HEK293T (cell line): Measurements from ENCODE around the gene PPA1.

ENCODE experiments used
- CTCF ChIA-PET: fragments of 350-600 bp; formaldehyde crosslinking; extraction: SDS; loops from one replicate; lab custom pipeline; 2021; ENCODE audit warnings: antibody characterized with exemption, inconsistent platforms; lab: Yijun Ruan, JAX
- POLR2A ChIA-PET: fragments of 350-600 bp; formaldehyde crosslinking; extraction: SDS; loops from one replicate; lab custom pipeline; 2020; ENCODE audit warnings: antibody characterized with exemption, inconsistent platforms; lab: Yijun Ruan, JAX
- DNase-seq: peaks from one replicate; pipeline ENCODE4 v3.0.0; 2012; ENCODE audit warnings: mixed read lengths; ENCODE audit errors: extremely low spot score
- ARNT ChIP-seq: fragments of 450-650 bp; IDR thresholded peaks from 2 replicates; pipeline ENCODE4 v1.6.1; 2017; ENCODE audit warnings: mild to moderate bottlenecking
- BHLHE40 ChIP-seq: fragments of 450-650 bp; IDR thresholded peaks from 2 replicates; pipeline ENCODE4 v1.6.1; 2016; ENCODE audit warnings: mild to moderate bottlenecking, moderate library complexity, borderline replicate concordance
- CTBP1 ChIP-seq: fragments of 450-650 bp; IDR thresholded peaks from 2 replicates; pipeline ENCODE4 v1.6.1; 2016; ENCODE audit warnings: borderline replicate concordance
- ELF4 ChIP-seq: fragments of 450-650 bp; IDR thresholded peaks from 2 replicates; pipeline ENCODE4 v1.6.1; 2017; ENCODE audit warnings: antibody characterized with exemption
- FOXA1 ChIP-seq: fragments of 450-650 bp; IDR thresholded peaks from 2 replicates; pipeline ENCODE4 v1.6.1; 2016; ENCODE audit warnings: mild to moderate bottlenecking
- FOXK2 ChIP-seq: fragments of 450-650 bp; IDR thresholded peaks from 2 replicates; pipeline ENCODE4 v1.6.1; 2016; ENCODE audit warnings: mild to moderate bottlenecking
- FOXM1 ChIP-seq: fragments of 450-650 bp; IDR thresholded peaks from 2 replicates; pipeline ENCODE4 v1.6.1; 2017; ENCODE audit warnings: mild to moderate bottlenecking, borderline replicate concordance
- HDGF ChIP-seq: fragments of 450-650 bp; IDR thresholded peaks from 2 replicates; pipeline ENCODE4 v1.6.1; 2017; ENCODE audit warnings: antibody characterized with exemption, borderline replicate concordance
- L3MBTL2 ChIP-seq: fragments of 450-650 bp; conservative IDR thresholded peaks from 2 replicates; pipeline ENCODE4 v1.6.1; 2016; ENCODE audit warnings: mild to moderate bottlenecking
- LEF1 ChIP-seq: fragments of 450-650 bp; IDR thresholded peaks from 2 replicates; pipeline ENCODE4 v1.6.1; 2017; ENCODE audit warnings: mild to moderate bottlenecking, borderline replicate concordance
- NFRKB ChIP-seq: fragments of 450-650 bp; IDR thresholded peaks from 2 replicates; pipeline ENCODE4 v1.6.1; 2016; ENCODE audit warnings: mild to moderate bottlenecking, moderate library complexity
- SP1 ChIP-seq: fragments of 450-650 bp; IDR thresholded peaks from 2 replicates; pipeline ENCODE4 v1.6.1; 2017
- SUZ12 ChIP-seq: fragments of 450-650 bp; IDR thresholded peaks from 2 replicates; pipeline ENCODE4 v1.6.1; 2016; ENCODE audit warnings: mild to moderate bottlenecking
- TARDBP ChIP-seq: fragments of 450-650 bp; IDR thresholded peaks from 2 replicates; pipeline ENCODE4 v1.6.1; 2016
- ZNF384 ChIP-seq: fragments of 450-650 bp; IDR thresholded peaks from 2 replicates; pipeline ENCODE4 v1.6.1; 2016
- TF ChIP-seq, protein P1 (sequence below): fragments of 450-650 bp; IDR thresholded peaks from 2 replicates; pipeline ENCODE4 v1.6.1; 2016

PPA1 gene

DNA sequence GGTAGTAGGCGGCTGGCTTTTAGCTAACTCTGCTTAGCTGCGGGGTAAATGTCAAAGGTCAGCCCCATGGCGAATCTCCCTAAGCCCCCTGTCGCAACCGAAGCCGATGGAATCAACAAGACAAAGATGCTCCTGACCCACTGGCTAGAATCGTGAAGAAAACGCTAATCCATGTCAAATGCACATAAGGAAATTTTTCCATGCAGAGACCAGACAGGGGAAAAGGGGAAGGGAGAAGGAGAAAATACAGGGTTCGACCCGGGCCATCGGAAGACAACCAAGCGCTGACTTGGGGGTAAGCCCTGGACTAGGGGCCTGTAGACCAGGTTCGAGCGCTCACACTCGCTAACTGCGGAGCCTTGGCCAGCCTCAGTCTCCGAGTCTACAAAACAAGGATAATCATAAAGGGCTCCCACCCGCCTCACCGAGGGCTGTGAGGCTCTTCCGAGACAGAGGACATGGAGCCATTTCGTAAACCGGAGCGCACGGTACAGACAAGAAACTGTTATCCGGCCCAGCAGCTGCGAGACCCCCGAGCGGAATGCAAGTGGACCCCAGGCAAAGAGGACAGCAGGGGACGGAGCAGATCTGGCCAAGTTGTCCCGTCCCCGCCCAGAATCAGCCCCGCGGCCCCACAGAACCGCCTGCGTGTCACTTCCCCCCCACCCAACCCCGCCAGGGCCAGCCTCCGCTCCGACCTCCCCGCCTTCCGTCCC, 63.4 kb downstream of the PPA1 start:
- ChIA-PET CTCF (interaction anchor here (1.0 to 1.4 kb wide), 2 partner anchors 20 to 23 kb away, joined by 4 to 6 read pairs; partner anchors contain the start of gene TYSND1), POLR2A (interaction anchor here (0.7 to 3.3 kb wide), 12 partner anchors 10 to 310 kb away, joined by 3 to 21 read pairs (median 6); partner anchors contain the start of genes EIF4EBP2 and TYSND1)

DNA sequence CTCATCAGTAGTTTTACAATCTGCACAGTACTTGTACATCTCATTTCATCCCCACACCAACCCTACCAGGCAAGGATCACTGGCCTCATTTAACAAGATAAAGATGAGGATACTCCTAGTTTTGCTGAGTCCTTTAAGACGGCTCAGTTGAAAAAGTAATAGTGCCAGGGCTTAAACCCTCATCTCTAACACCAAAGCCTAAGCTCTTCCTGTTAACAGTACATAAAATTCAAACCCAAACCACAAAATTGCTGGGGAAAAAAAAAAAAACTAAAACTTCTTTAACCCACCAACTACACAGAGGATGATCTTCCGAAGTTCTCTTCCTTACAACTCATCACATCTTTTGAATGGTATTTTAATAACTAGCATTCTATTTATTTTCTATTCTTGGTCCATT, 64.2 kb downstream of the PPA1 start:
- no peak for TF ChIP-seq ARNT
- TF ChIP-seq NFRKB: no peak
- no peak for TF ChIP-seq HDGF
- no peak for DNase-seq
- ChIA-PET CTCF (no interaction called here), POLR2A (interaction anchor here (3.3 kb wide), 1 partner anchor 23 kb away, joined by 12 read pairs; the partner anchor contains the start of gene TYSND1)

More for the DNA sequence above, 63.4 kb downstream of the PPA1 start:
- peak; percentile 29 for DNase-seq
- TF ChIP-seq ELF4 (no peak), LEF1 (no peak), FOXA1 (no peak), FOXK2 (no peak), L3MBTL2 (no peak), BHLHE40 (no peak), HDGF (no peak), NFRKB (no peak), SP1 (no peak), ZNF384 (no peak), CTBP1 (no peak), FOXM1 (no peak), SUZ12 (no peak), TARDBP (no peak), ARNT (no peak)
- TF ChIP-seq, protein P1, sequence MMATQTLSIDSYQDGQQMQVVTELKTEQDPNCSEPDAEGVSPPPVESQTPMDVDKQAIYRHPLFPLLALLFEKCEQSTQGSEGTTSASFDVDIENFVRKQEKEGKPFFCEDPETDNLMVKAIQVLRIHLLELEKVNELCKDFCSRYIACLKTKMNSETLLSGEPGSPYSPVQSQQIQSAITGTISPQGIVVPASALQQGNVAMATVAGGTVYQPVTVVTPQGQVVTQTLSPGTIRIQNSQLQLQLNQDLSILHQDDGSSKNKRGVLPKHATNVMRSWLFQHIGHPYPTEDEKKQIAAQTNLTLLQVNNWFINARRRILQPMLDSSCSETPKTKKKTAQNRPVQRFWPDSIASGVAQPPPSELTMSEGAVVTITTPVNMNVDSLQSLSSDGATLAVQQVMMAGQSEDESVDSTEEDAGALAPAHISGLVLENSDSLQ: no peak

DNA sequence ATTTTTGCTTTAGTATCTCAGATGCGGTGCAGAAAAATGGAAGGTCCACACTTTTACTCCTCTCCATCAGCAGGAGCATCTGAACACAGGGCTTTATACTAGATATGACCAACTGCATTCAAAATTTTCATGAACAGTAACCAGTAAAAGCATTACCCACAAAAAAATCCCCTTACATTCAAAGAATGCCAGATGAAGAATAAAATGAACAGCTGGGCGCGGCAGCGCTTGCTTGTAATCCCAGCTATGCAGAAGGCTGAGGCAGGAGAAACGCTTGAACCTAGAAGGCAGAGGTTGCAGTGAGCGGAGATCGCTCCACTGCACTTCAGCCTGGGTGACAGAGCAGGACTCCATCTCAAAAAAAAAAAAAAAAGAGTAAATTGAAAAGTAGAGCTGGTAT, 66.0 kb downstream of the PPA1 start:
- ChIA-PET CTCF (no interaction called here), POLR2A (interaction anchor here (3.3 kb wide), 1 partner anchor 21 kb away, joined by 12 read pairs; the partner anchor contains the start of gene TYSND1)
- TF ChIP-seq TARDBP (no peak), ELF4 (no peak), FOXA1 (no peak), BHLHE40 (no peak), SP1 (no peak), ZNF384 (no peak), ARNT (no peak), FOXK2 (no peak), SUZ12 (no peak), HDGF (no peak), L3MBTL2 (no peak), NFRKB (no peak), CTBP1 (no peak), FOXM1 (no peak), LEF1 (no peak)
- TF ChIP-seq, protein P1: no peak
- DNase-seq: no peak

DNA sequence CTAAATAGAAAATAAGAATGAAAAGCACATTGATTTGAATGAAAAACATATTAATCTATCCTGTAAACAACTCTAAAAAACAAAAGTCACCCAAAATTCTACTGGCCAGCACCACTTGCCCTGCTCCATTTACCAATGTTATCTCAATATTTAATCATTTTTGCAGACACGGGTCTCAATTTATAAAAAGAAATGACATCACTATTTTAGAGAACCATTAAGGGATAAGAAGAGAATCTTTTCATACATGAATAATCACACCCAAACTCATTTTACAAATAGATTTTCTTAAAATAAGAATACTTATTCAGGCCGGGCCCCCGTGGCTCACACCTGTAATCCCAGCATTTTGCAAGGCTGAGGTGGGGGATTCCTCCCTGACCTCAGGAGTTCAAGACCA, 66.8 kb downstream of the PPA1 start:
- TF ChIP-seq FOXA1 (no peak), TARDBP (no peak), ZNF384 (no peak), SUZ12 (no peak), NFRKB (no peak), HDGF (no peak), BHLHE40 (no peak), ARNT (no peak), FOXK2 (no peak), ELF4 (no peak), CTBP1 (no peak), LEF1 (no peak), FOXM1 (no peak), L3MBTL2 (no peak), SP1 (no peak)
- TF ChIP-seq, protein P1: no peak
- ChIA-PET CTCF (interaction anchor here (1.7 kb wide), 1 partner anchor 20 kb away, joined by 6 read pairs; the partner anchor contains the start of gene TYSND1), POLR2A (interaction anchor here (3.3 kb wide), 1 partner anchor 20 kb away, joined by 12 read pairs; the partner anchor contains the start of gene TYSND1)
- no peak for DNase-seq

DNA sequence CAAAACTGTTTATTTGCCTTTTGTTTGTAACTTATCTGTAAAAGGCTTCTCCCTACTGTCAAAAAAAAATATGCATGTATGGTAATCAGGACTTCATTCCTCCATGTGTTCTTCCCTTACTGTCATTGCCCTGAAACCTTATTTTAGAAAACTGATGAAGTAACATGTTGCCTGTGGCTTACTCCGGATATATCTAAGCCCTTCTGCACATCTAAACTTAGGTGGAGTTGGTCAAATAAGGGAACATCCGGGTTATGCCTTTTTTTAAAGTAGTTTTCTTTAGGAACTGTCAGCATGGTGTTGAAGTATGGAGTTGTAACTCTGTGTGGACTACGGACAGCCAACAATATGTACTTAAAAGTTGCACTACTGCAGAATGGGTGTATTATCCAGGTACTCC, 69.1 kb downstream of the PPA1 start:
- TF ChIP-seq SP1 (no peak), NFRKB (no peak), FOXM1 (no peak), SUZ12 (no peak), HDGF (no peak), LEF1 (no peak), ELF4 (no peak)
- ChIA-PET POLR2A (no interaction called here), CTCF (no interaction called here)
- no peak for DNase-seq

DNA sequence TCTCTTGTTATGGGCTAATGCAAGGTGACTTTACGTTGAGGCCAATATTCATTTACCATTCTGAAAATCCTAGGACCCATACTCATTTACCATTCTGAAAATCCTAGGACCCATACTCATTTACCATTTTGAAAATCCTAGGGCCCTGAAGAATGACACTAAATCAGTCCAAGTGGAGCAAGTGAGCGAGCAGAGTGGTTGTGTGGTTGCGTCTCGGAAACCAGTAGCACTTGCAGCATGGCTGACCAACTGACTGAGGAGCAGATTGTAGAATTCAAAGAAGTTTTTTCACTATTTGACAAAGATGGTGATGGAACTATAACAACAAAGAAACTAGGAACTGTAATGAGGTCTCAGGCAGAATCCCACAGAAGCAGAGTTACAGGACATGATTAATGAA, 69.8 kb downstream of the PPA1 start:
- TF ChIP-seq ELF4 (no peak), NFRKB (no peak), SUZ12 (no peak), L3MBTL2 (no peak), FOXA1 (no peak), TARDBP (no peak), ARNT (no peak), BHLHE40 (no peak), FOXM1 (no peak), HDGF (no peak), LEF1 (no peak), FOXK2 (no peak)
- TF ChIP-seq, protein P1: no peak
- ChIA-PET POLR2A (interaction anchor here (1.2 kb wide), 1 partner anchor 17 kb away, joined by 9 read pairs; the partner anchor contains the start of gene TYSND1), CTCF (no interaction called here)
- no peak for DNase-seq
